Activated CD8-positive, alpha-beta memory T cell treated with anti-CD3 and anti-CD28 coated beads for 4 hours (primary cell): ENCODE results near the gene TUT4.
"Not testable (repeated sequence)": the region's sequence is repeated elsewhere in the genome, so short reads cannot be mapped to it uniquely, and the experiment has no call there.

Experiments
- DNase-seq, 2 donors: peaks; one replicate each; pipeline ENCODE4 v3.0.0-alpha.2; 2020; ENCODE audit warnings: low read depth in 2 of 2

TUT4 gene, protein sequence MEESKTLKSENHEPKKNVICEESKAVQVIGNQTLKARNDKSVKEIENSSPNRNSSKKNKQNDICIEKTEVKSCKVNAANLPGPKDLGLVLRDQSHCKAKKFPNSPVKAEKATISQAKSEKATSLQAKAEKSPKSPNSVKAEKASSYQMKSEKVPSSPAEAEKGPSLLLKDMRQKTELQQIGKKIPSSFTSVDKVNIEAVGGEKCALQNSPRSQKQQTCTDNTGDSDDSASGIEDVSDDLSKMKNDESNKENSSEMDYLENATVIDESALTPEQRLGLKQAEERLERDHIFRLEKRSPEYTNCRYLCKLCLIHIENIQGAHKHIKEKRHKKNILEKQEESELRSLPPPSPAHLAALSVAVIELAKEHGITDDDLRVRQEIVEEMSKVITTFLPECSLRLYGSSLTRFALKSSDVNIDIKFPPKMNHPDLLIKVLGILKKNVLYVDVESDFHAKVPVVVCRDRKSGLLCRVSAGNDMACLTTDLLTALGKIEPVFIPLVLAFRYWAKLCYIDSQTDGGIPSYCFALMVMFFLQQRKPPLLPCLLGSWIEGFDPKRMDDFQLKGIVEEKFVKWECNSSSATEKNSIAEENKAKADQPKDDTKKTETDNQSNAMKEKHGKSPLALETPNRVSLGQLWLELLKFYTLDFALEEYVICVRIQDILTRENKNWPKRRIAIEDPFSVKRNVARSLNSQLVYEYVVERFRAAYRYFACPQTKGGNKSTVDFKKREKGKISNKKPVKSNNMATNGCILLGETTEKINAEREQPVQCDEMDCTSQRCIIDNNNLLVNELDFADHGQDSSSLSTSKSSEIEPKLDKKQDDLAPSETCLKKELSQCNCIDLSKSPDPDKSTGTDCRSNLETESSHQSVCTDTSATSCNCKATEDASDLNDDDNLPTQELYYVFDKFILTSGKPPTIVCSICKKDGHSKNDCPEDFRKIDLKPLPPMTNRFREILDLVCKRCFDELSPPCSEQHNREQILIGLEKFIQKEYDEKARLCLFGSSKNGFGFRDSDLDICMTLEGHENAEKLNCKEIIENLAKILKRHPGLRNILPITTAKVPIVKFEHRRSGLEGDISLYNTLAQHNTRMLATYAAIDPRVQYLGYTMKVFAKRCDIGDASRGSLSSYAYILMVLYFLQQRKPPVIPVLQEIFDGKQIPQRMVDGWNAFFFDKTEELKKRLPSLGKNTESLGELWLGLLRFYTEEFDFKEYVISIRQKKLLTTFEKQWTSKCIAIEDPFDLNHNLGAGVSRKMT (N-terminal part only)

GRCh38 chr1:52552505-52553361 lies at the start of gene TUT4:
Gene TUT4 (minus strand): TSS chr1:52553092. CDS start chr1:52526280, 26,812 bp downstream.
- DNase-seq: peak; percentile 38 to 50

- DNase-seq: peak; percentile 11 to 17
Observed at GRCh38 chr1:52601991-52602855, 49.3 kb upstream of the TUT4 start, which contains the start of gene GPX7. Gene GPX7 (plus strand): TSS chr1:52602371. CDS start chr1:52602410, 39 bp downstream.

DNA sequence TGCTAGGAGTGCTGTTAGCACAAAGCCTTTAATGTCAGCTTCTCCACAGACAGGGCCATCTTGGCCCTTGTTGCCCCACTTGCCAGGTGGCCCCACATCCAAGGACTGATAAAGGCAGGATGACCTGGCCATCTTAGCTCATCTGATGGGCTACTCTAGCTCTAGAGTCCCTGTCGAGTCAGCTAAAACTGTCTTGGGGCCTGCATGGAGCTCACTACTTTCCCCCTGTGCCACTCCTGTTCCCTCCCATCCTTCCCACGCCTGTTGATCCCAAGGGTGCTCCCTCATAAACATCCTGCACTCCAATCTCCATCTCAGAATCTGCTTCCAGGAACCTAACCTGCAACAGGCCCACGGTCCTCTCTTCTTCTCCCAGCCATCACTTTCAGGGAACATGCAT lies 48.6 kb upstream of the TUT4 start:
- DNase-seq: no peak

DNA sequence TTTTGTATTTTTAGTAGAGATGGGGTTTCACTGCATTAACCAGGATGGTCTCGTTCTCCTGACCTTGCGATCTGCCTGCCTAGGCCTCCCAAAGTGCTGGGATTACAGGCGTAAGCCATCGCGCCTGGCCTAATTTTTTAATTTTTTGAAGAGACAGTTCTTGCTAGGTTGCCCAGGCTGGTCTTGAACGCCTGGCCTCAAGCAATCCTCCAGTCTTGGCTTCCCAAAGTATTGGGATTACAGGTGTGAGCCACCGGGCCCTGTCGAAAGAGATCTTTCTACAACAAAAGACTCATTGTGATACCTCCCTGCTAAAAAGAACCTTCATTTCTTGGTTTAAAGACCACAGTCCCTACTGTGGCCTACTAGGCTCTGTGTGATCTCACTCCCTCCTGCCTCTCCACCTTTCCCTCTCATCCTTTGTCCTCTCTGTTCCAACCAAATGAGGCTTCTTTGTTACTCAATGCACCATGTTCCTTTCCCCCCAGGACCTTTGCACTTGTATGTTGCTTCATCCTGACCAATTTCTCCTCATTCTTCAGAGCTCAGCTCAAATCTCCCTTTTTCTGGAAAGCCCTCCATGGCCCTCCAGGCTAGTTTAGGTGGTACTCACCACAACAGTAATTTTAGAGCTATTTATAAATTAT lies 47.8 kb upstream of the TUT4 start:
- DNase-seq: no peak

DNA sequence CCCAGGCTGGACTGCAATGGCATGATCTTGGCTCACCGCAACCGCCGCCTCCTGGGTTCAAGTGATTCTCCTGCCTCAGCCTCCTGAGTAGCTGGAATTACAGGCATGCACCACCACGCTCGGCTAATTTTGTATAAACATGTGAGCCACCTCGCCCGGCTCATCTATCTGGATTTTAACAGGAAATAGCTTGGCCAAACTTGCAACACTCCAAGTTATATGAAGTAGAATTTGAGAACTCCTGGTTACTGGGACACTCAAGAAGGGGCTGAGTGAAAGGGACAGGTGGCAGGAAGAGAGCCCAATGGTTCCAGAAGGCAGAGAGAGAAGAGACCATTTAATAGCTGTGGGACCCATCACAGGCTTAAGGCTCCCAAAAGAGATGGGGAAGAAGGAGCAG lies 46.3 kb upstream of the TUT4 start:
- DNase-seq: no peak

- no peak for DNase-seq
Observed at GRCh38 chr1:52598729-52599128, 45.8 kb upstream of the TUT4 start.

DNA sequence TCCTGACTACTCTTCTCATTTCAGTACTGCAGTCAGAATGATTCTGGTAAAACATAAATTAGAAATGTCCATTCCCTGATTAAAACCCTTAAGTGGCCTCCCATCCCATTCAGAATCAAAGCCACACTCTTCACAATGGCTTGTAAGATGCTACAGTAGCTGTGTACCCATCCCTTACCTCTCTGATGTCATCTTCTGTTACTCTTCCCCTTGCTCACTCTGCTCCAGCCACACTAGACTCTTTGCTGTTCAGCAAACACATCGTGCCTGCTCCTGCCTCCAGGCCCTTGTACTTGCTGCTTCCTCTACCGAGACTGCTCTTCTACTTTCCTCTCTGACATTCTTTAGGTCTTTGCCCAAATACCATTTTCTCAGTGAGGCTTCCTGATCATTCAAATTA lies 45.0 kb upstream of the TUT4 start:
- no peak for DNase-seq

DNA sequence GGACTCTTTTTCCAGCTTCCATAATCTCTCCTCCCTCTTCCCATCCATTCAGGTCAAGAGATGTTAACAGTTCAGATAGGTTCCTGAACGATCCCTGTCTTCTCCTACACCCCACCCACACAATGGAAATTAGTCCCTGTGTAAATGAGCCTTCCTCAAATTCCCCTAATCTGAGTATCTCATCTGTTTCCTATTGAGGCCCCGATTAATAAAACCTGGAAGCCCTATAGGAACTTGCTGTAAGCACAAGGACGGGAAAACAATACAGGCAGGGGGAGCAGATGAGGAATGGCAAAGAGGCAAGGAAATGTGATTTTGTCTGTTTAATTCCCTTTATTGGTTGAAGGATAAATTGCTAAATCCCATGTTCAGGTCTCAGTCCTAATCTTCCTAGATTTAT lies 42.2 kb upstream of the TUT4 start:
- no peak for DNase-seq

GRCh38 chr1:52593495-52593894 lies 40.6 kb upstream of the TUT4 start:
- no peak for DNase-seq

- DNase-seq: no peak
Observed at GRCh38 chr1:52592637-52593323, 39.9 kb upstream of the TUT4 start.

DNA sequence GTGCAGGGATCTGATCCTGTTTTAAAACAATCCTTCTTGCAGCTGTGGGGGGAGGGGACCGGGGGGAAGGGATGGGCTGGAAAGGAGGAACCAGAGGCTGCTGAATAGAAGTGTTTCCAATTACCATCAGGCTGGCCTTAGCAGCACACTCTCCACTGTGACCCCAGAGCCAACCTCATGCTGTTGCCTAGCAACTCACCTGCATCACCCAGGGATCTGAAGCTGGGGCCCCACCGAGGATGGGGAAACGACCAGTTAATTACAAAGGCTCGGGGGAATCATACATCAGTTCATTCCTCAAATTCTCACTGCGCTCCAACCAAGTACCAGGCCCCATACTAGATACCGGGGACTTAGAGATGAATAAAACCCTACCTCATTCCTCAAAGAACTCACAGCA lies 37.4 kb upstream of the TUT4 start:
- no peak for DNase-seq

DNA sequence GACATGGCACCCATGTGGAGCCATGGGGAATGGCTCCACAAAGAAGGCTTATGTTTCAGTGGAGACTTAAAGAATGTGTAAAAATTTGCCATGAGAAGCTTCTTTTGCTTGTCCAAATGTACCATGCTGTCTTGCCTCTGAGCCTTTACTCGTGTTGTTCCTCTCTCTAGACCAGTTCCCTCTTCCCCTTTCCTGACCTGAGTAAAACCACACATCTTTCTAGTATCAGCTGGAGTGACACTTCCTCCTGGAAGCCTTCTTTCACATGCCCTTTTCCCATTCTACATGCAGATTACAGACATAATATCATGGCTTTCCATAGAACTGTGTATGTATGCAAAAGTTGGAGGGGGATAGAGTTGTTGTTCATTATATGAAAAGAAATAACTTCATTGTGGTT lies 35.6 kb upstream of the TUT4 start:
- no peak for DNase-seq

DNA sequence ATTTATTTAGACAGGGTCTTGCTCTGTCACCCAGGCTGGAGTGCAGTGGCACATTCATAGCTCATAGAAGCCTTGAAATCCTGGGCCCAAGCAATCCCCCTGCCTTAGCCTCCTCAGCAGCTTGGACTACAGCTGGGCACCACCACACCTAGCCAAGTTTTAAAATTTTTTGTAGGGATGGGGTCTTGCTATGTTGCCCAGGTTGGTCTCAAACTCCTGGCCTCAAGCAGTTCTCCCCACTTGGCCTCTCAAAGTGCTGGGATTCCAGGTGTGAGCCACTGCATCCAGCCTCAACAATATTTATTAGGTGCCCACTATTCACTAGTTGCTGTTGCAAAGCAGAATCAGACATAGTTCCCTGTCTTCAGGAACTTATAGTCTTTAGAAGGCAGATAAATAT lies 35.1 kb upstream of the TUT4 start:
- no peak for DNase-seq

GRCh38 chr1:52585474-52585873 lies 32.6 kb upstream of the TUT4 start:
- DNase-seq: no peak

GRCh38 chr1:52582116-52582696 lies 29.3 kb upstream of the TUT4 start:
- DNase-seq: no peak

DNA sequence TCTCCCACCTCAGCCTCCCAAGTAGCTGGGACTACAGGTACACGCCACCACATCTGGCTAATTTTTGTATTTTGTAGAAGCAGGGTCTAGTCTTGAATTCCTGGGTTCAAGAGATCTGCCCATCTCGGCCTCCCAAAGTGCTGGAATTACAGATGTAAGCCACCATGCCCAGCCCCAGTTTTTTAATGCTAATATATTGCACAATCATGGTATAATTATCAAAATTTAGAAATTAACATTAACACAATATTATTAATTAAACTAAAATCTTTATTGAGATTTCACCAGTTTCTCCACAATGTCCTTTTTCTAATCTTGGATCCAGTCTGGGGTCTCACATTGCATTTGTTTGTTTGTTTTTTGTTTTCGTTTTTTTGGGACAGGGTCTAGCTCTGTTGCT lies 27.4 kb upstream of the TUT4 start:
- no peak for DNase-seq

GRCh38 chr1:52579415-52579814 lies 26.5 kb upstream of the TUT4 start:
- no peak for DNase-seq

- not testable (repeated sequence) for DNase-seq
Observed at GRCh38 chr1:52578066-52578465, 25.2 kb upstream of the TUT4 start.

DNA sequence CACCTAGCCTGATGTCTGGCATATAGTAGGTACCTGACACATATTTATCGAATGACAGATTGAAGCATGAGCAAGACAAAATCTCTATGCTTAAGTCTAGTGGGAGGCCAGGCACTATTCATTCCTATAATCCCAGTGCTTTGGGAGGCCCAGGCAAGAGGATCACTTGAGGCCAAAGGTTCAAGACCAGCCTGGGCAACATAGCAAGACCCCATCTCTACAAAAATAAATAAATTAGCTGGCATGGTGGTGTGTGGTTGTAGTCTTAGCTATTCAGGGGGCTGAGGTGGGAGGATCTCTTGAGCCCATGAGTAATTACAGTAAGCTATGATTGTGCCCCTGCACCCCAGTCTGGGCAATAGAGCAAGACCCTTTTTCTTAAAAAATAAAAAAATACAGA lies 23.2 kb upstream of the TUT4 start:
- DNase-seq: no peak
